ENCODE measurements around the gene TTLL13.

DNA sequence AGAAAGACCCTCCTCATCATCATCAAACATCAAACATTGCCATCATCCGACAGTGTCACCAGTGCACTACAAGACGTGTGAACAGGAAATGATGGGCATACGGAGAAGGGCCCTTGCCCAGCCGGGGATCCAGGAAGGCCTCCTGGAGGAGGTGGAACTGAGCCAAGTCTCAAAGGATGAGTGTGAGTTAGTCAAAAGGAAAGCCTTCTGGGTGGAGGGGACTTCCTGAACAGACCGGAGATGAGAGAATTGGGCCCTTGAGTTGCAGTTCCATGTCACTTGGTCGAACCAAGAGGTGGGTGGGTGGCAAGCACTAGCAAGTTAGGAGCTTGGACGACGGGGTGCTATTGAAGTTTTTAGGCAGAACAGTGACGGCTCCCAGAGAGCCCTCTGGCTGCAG, 39.8 kb upstream of the TTLL13 start:
- TF ChIP-seq, protein P1, sequence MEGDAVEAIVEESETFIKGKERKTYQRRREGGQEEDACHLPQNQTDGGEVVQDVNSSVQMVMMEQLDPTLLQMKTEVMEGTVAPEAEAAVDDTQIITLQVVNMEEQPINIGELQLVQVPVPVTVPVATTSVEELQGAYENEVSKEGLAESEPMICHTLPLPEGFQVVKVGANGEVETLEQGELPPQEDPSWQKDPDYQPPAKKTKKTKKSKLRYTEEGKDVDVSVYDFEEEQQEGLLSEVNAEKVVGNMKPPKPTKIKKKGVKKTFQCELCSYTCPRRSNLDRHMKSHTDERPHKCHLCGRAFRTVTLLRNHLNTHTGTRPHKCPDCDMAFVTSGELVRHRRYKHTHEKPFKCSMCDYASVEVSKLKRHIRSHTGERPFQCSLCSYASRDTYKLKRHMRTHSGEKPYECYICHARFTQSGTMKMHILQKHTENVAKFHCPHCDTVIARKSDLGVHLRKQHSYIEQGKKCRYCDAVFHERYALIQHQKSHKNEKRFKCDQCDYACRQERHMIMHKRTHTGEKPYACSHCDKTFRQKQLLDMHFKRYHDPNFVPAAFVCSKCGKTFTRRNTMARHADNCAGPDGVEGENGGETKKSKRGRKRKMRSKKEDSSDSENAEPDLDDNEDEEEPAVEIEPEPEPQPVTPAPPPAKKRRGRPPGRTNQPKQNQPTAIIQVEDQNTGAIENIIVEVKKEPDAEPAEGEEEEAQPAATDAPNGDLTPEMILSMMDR (IDR thresholded peaks at IDR 0.05; ENCODE audit: control extremely low read depth in 1 of 3, insufficient read depth in 1 of 3, low read depth in 1 of 3, low read length in 3 of 3): no peak
- TF ChIP-seq JUN (IDR thresholded peaks at IDR 0.05; ENCODE audit: low read depth, low read length) (no peak), KDM1A (IDR thresholded peaks at IDR 0.05; ENCODE audit: borderline replicate concordance, low read length) (no peak), POLR2A (IDR thresholded peaks at IDR 0.05; ENCODE audit: control extremely low read depth in 1 of 2, low read depth in 2 of 2, low read length in 2 of 2) (no peak), TAF7 (optimal IDR thresholded peaks at IDR 0.05; ENCODE audit: borderline replicate concordance, low read depth, low read length) (no peak), SIX5 (IDR thresholded peaks at IDR 0.05; ENCODE audit: low read depth, low read length) (no peak), EP300 (IDR thresholded peaks at IDR 0.05; ENCODE audit: borderline replicate concordance in 1 of 2, low read depth in 2 of 2, low read length in 2 of 2) (no peak)
